Glutamatergic neuron (in vitro differentiated cells): Measurements from ENCODE around the gene AFF2. TPM values are rescaled to one million over a fixed set of nuclear protein-coding genes. Genes with fewer than 3 reads are reported as not detected.

Experiments
- DNase-seq: peaks from one replicate; pipeline ENCODE4 v3.0.0; 2022
- H3K27ac Mint-ChIP-seq: one replicate; pipeline ENCODE4 v1.8.0; 2020; ENCODE audit warnings: mild to moderate bottlenecking, mixed read lengths, inconsistent platforms; ENCODE audit not compliant: unreplicated experiment
- H3K27me3 Mint-ChIP-seq: one replicate; pipeline ENCODE4 v1.8.0; 2020; ENCODE audit warnings: mild to moderate bottlenecking, moderate library complexity, mixed read lengths, inconsistent platforms; ENCODE audit not compliant: unreplicated experiment
- H3K36me3 Mint-ChIP-seq: one replicate; pipeline ENCODE4 v1.8.0; 2020; ENCODE audit warnings: mild to moderate bottlenecking, mixed read lengths, inconsistent platforms; ENCODE audit not compliant: unreplicated experiment
- H3K4me1 Mint-ChIP-seq: one replicate; pipeline ENCODE4 v1.8.0; 2020; ENCODE audit warnings: mild to moderate bottlenecking, low read depth, mixed read lengths, inconsistent platforms; ENCODE audit not compliant: unreplicated experiment
- H3K4me3 Mint-ChIP-seq: one replicate; pipeline ENCODE4 v1.8.0; 2020; ENCODE audit warnings: mild to moderate bottlenecking, mixed read lengths, inconsistent platforms; ENCODE audit not compliant: unreplicated experiment
- H3K9me3 Mint-ChIP-seq: one replicate; pipeline ENCODE4 v1.8.0; 2020; ENCODE audit warnings: mild to moderate bottlenecking, moderate library complexity, mixed read lengths, inconsistent platforms; ENCODE audit not compliant: unreplicated experiment
- CTCF ChIP-seq: fragments of 200-600 bp; sonication (generic); IDR thresholded peaks from one replicate; pipeline ENCODE4 v1.5.0; 2021; ENCODE audit not compliant: partially characterized antibody, unreplicated experiment
- total RNA-seq: library from RNA; stranded (reverse); fragmentation: NEBNext Ultra II Directional; extraction: Animal tissue kit (Norgen Biotek cat#: 25700); gene quantifications from one replicate; pipeline ENCODE4 v1.2.1, GENCODE V29; 2021; ENCODE audit not compliant: unreplicated experiment

Gene AFF2
- total RNA-seq, 1 donor from 2014 or later, result 12.2 TPM

GRCh38 chrX:148601034-148601433, 100.6 kb downstream of the AFF2 start:
- Mint-ChIP-seq H3K36me3 (no peaks in the 10 kb centered on the region), H3K27me3 (no peaks in the 10 kb centered on the region), H3K27ac (no peak overlapping the region), H3K4me3 (no peak overlapping the region), H3K9me3 (no peaks in the 10 kb centered on the region), H3K4me1 (peaks cover 8% of the 10 kb centered on the region)
- TF ChIP-seq CTCF, result no peak
- no peak for DNase-seq

GRCh38 chrX:148609515-148610327, 109.3 kb downstream of the AFF2 start:
- no peak overlapping the region for H3K4me3 Mint-ChIP-seq
- no peaks in the 10 kb centered on the region for H3K27me3 Mint-ChIP-seq
- no peaks in the 10 kb centered on the region for H3K9me3 Mint-ChIP-seq
- TF ChIP-seq CTCF, result no peak
- H3K36me3 Mint-ChIP-seq, result no peaks in the 10 kb centered on the region
- H3K4me1 Mint-ChIP-seq, result no peaks in the 10 kb centered on the region
- H3K27ac Mint-ChIP-seq, result no peak overlapping the region
- no peak for DNase-seq

- Mint-ChIP-seq H3K9me3 (no peaks in the 10 kb centered on the region), H3K36me3 (no peaks in the 10 kb centered on the region), H3K27ac (no peak overlapping the region), H3K4me3 (no peak overlapping the region), H3K4me1 (no peaks in the 10 kb centered on the region), H3K27me3 (no peaks in the 10 kb centered on the region)
- TF ChIP-seq CTCF, result no peak
- no peak for DNase-seq
Observed at GRCh38 chrX:148610328-148610698, 109.9 kb downstream of the AFF2 start.

- DNase-seq, result no peak
- Mint-ChIP-seq H3K4me3 (no peak overlapping the region), H3K36me3 (no peaks in the 10 kb centered on the region), H3K27ac (no peak overlapping the region), H3K9me3 (no peaks in the 10 kb centered on the region), H3K27me3 (no peaks in the 10 kb centered on the region), H3K4me1 (no peaks in the 10 kb centered on the region)
- no peak for TF ChIP-seq CTCF
Observed at GRCh38 chrX:148611993-148612392, 111.6 kb downstream of the AFF2 start.

GRCh38 chrX:148612431-148612830, 112.0 kb downstream of the AFF2 start:
- DNase-seq, result no peak
- Mint-ChIP-seq H3K9me3 (no peaks in the 10 kb centered on the region), H3K36me3 (no peaks in the 10 kb centered on the region), H3K27me3 (no peaks in the 10 kb centered on the region), H3K4me3 (no peak overlapping the region), H3K27ac (no peak overlapping the region), H3K4me1 (no peaks in the 10 kb centered on the region)
- no peak for TF ChIP-seq CTCF
